ENCODE results near the gene DDN. TPM values are rescaled to one million over a fixed set of nuclear protein-coding genes. Genes with fewer than 3 reads are reported as not detected.

DDN gene
- total RNA-seq, result 1 to 10 TPM; 1.3 to 1.4 TPM

DNA sequence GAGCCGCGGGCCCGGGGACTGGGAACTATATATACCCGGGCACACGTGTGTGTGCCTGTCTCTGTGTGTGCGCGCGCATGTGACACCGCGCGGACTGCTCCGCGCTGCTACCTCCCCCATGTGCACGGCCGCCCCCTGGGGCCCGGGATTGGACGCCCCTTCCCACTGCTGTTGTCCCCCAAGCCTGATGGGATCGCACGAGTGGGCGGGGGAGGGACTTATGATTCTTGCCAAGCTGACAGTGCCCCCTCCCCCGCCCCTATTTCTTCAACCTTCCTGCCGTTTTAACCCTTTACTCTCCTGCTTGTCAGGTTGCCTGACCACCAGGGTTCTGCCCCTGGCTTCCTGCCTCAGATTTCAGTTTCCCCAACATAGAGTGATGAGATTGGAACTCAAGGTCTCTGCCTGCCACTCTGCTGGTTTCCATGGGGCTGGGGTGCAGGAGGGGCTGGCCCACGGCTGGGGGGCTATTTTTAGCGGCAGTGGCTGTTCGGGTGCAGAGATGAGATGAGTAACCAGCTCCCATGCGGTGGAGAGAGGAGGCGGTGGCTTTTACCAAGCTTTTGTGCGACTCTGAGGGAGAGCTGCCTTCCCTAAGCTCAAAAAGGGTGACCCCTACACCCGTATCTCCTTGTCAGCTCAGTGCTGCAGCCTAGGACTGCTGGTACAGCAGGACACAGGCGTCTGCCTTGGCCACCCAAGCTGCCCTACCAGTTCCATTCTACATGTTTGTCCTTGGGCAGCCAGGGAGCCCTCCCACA lies at the start of gene DDN:
DDN (minus strand) TSS at position 5 of the 761 bp plus-strand sequence. CDS start 88 bp downstream, outside the sequence.
- H3K27ac Mint-ChIP-seq, result peak within 1 kb of the TSS; percentile 62
- H3K27me3 Mint-ChIP-seq, result peaks cover 57% of the 10 kb centered on the region
- H3K4me1 Mint-ChIP-seq, result peaks cover 27% of the 10 kb centered on the region
- H3K9me3 Mint-ChIP-seq, result no peaks in the 10 kb centered on the region
- peak within 1 kb of the TSS; percentile 68 for H3K4me3 Mint-ChIP-seq
- peak; percentile 67 for DNase-seq
- H3K36me3 Mint-ChIP-seq, result peaks cover 31% of the 10 kb centered on the region

DNA sequence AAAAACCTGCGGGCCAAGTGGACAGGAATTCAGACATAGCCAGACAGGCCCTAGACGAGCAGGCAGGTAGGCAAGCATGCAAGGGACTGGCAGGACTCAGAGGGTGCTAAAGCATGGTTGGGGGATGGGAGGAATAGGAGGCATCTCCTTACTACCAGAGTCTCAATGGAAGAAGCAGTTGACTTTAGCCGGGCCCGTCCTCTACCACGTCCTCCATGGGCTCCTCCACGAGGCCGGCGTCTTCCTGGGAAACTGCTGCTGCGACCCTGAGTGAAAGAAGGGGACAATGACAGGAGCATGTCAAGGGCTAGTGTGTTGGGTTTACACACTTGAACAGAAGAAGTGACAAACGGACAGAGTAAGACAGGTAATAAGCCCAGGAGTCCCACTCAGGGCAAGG lies 49.8 kb upstream of the DDN start:
- H3K36me3 Mint-ChIP-seq, result peaks cover 44% of the 10 kb centered on the region
- H3K4me1 Mint-ChIP-seq, result peaks cover 5% of the 10 kb centered on the region
- DNase-seq, result no peak

GRCh38 chr12:49046129-49046895 lies 47.1 kb upstream of the DDN start:
- no peak for DNase-seq
- Mint-ChIP-seq H3K4me1 (peaks cover 7% of the 10 kb centered on the region), H3K27me3 (no peaks in the 10 kb centered on the region), H3K9me3 (no peaks in the 10 kb centered on the region), H3K27ac (peak overlapping the region; percentile 16), H3K36me3 (peaks cover 35% of the 10 kb centered on the region), H3K4me3 (no peak overlapping the region)

More for the DNA sequence above, 49.8 kb upstream of the DDN start:
- Mint-ChIP-seq H3K9me3 (no peaks in the 10 kb centered on the region), H3K27ac (no peak overlapping the region), H3K27me3 (no peaks in the 10 kb centered on the region), H3K4me3 (no peak overlapping the region)

- H3K27me3 Mint-ChIP-seq, result no peaks in the 10 kb centered on the region
- H3K4me1 Mint-ChIP-seq, result peaks cover 6% of the 10 kb centered on the region
- peaks cover 32% of the 10 kb centered on the region for H3K36me3 Mint-ChIP-seq
- H3K4me3 Mint-ChIP-seq, result no peak overlapping the region
- DNase-seq, result no peak
- no peaks in the 10 kb centered on the region for H3K9me3 Mint-ChIP-seq
- H3K27ac Mint-ChIP-seq, result no peak overlapping the region
Measured at GRCh38 chr12:49044660-49045059, 45.5 kb upstream of the DDN start.

- peak; percentile 78 for DNase-seq
- Mint-ChIP-seq H3K27ac (no peak overlapping the region), H3K4me3 (no peak overlapping the region), H3K27me3 (no peaks in the 10 kb centered on the region), H3K36me3 (peaks cover 29% of the 10 kb centered on the region), H3K9me3 (no peaks in the 10 kb centered on the region), H3K4me1 (peaks cover 6% of the 10 kb centered on the region)
Measured at GRCh38 chr12:49043856-49044258, 44.7 kb upstream of the DDN start.

- no peaks in the 10 kb centered on the region for H3K9me3 Mint-ChIP-seq
- peaks cover 6% of the 10 kb centered on the region for H3K4me1 Mint-ChIP-seq
- H3K36me3 Mint-ChIP-seq, result peaks cover 28% of the 10 kb centered on the region
- H3K27ac Mint-ChIP-seq, result no peak overlapping the region
- DNase-seq, result no peak
- no peak overlapping the region for H3K4me3 Mint-ChIP-seq
- H3K27me3 Mint-ChIP-seq, result no peaks in the 10 kb centered on the region
Measured at GRCh38 chr12:49043241-49043640, 44.1 kb upstream of the DDN start.

DNA sequence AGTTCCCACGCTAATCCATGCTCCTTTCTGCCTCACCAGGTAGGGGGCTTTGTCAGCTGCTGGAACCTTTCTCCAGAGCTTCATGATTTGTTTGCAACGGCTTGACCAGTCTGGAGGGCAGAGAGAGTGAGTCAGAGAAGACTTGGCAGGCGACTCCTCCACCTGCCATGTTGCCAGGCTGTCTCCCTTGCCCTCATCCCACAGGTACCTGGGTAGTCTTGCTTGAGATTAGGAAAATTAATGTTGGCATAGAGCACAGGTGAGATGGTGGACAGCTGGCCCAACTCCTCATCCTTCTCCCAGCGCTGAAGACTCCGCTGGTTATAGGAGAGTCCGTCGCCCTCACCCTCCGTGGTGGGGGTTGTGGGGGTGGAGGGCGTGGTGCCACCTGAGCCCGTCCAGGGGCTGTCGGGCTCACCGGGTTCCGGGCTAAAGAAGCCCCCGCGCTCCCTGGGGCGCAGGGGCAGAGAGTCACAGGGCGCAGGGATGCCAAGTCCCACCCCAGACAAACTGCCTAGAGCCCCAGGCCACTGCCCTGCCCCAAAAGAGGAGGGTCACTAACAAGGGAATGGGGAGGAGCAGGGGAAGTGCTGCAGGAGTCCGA lies 42.8 kb upstream of the DDN start:
- Mint-ChIP-seq H3K4me1 (peaks cover 6% of the 10 kb centered on the region), H3K27ac (peak overlapping the region; percentile 16), H3K4me3 (no peak overlapping the region), H3K36me3 (peaks cover 25% of the 10 kb centered on the region), H3K27me3 (no peaks in the 10 kb centered on the region), H3K9me3 (no peaks in the 10 kb centered on the region)
- no peak for DNase-seq

DNA sequence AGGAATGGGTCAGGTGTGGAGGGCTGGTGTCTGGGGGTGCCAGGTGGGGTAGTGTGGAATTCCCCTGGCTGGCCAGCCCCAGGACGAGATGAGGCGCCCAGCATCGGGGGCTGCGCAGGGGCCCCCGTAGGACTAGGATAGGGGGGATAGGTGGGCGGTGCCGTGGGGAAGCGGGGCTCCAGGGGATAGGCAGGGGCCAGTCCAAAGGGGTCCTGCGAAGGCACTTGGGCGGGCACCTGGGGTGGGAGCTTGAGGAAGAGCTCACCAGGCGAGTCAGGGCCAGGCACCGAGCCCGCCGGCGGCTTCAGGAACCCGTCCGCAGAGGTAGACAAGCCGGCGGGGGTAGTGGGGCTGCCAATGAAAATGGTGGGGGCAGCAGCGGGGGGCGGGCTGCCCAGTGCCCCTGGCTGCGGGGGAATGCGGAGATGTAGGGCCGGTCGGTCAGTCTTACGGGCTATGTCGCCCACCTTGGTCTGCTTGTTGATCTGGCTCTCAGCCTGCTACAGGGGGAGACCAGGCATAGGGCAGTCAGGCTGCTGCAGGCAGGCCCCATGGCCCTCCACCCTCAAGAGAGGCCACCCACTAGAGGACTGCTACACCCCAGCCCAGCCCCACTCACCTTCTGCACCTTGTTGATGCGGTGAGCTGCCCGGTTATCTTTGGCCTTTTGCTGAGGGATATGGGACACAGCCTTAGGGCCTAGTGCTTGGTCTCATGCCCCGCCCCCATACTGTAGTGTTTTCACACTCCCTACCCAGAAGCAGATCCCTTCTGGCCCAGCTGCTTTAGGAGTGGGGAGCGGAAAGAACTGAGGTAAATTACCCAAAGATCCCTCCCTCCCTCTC lies 42.1 kb upstream of the DDN start:
- H3K27me3 Mint-ChIP-seq, result no peaks in the 10 kb centered on the region
- H3K4me1 Mint-ChIP-seq, result peaks cover 6% of the 10 kb centered on the region
- DNase-seq, result no peak
- no peak overlapping the region for H3K27ac Mint-ChIP-seq
- no peaks in the 10 kb centered on the region for H3K9me3 Mint-ChIP-seq
- peaks cover 24% of the 10 kb centered on the region for H3K36me3 Mint-ChIP-seq
- H3K4me3 Mint-ChIP-seq, result no peak overlapping the region

- H3K9me3 Mint-ChIP-seq, result no peaks in the 10 kb centered on the region
- H3K27ac Mint-ChIP-seq, result no peak overlapping the region
- DNase-seq, result no peak
- no peak overlapping the region for H3K4me3 Mint-ChIP-seq
- H3K36me3 Mint-ChIP-seq, result peaks cover 16% of the 10 kb centered on the region
- peaks cover 6% of the 10 kb centered on the region for H3K4me1 Mint-ChIP-seq
- no peaks in the 10 kb centered on the region for H3K27me3 Mint-ChIP-seq
Measured at GRCh38 chr12:49040364-49040855, 41.2 kb upstream of the DDN start.

GRCh38 chr12:49039421-49040363 lies 40.5 kb upstream of the DDN start:
- Mint-ChIP-seq H3K4me1 (peaks cover 6% of the 10 kb centered on the region), H3K9me3 (no peaks in the 10 kb centered on the region), H3K4me3 (no peak overlapping the region), H3K27ac (no peak overlapping the region), H3K27me3 (no peaks in the 10 kb centered on the region), H3K36me3 (peaks cover 14% of the 10 kb centered on the region)
- DNase-seq, result no peak

DNA sequence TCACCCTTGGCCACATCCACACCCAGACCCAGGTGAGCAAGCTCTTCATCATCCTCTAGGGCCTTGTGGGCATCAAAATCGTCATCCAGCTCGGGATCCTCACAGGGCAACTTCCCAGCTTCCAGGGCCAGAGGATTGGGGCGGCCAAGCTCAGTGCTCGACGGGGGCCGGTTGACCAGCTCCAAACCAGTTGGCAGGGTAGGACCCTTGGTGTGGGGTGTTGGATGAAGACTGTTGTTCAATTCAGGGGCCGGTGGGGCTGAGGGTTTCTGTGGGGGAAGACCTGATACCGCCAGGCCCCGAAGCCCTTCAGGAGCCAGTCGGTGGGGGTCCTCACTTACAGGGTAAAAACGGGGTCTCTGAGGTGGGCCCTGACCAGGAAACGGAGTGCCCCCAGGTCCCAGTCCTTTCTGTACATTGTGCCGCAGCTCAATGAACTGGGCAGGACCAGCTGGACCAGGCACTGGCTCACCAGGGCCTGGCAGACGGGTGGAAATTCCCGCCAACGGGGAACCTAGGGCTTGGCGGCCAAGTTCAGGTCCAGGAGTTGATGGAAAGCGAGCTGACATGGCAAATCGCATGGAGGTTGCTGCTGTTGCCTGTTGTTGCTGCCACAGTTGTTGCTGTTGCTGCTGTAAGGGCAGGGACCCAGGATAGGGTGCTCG lies 39.2 kb upstream of the DDN start:
- H3K27ac Mint-ChIP-seq, result no peak overlapping the region
- no peaks in the 10 kb centered on the region for H3K4me1 Mint-ChIP-seq
- no peak for DNase-seq
- no peaks in the 10 kb centered on the region for H3K27me3 Mint-ChIP-seq
- no peak overlapping the region for H3K4me3 Mint-ChIP-seq
- no peaks in the 10 kb centered on the region for H3K9me3 Mint-ChIP-seq
- peaks cover 10% of the 10 kb centered on the region for H3K36me3 Mint-ChIP-seq

DNA sequence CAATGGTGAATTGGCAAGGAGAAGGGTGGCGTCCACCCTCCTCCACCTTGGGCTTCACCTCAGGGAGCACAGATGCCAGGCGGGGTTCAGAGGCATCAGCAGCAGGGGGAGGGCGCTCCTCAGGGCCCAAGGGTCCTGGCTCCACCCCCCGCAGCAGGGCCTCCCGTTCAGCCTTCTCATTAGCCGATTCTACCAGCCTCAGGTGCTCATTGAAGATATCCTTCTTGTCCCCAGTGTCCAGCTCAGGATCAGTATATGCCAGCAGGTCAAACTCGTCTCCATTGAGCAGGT lies 38.7 kb upstream of the DDN start:
- no peak for DNase-seq
- peaks cover 10% of the 10 kb centered on the region for H3K36me3 Mint-ChIP-seq
- no peak overlapping the region for H3K27ac Mint-ChIP-seq
- no peaks in the 10 kb centered on the region for H3K27me3 Mint-ChIP-seq
- no peaks in the 10 kb centered on the region for H3K4me1 Mint-ChIP-seq
- H3K4me3 Mint-ChIP-seq, result no peak overlapping the region
- no peaks in the 10 kb centered on the region for H3K9me3 Mint-ChIP-seq

GRCh38 chr12:49037111-49037946 lies 38.2 kb upstream of the DDN start:
- Mint-ChIP-seq H3K4me1 (no peaks in the 10 kb centered on the region), H3K4me3 (no peak overlapping the region), H3K9me3 (no peaks in the 10 kb centered on the region), H3K27me3 (no peaks in the 10 kb centered on the region), H3K36me3 (peaks cover 13% of the 10 kb centered on the region), H3K27ac (no peak overlapping the region)
- no peak for DNase-seq
